Measurements from ENCODE around the gene BTAF1.
A peak's percentile ranks its signal among the peaks of the same experiment; 100 is the strongest.
"Not testable (repeated sequence)": the region's sequence is repeated elsewhere in the genome, so short reads cannot be mapped to it uniquely, and the experiment has no call there.

BTAF1 gene

GRCh38 chr10:91884536-91884935 is 39.0 kb upstream of the BTAF1 start:
- in situ Hi-C loops (cut with HindIII; ENCODE audit: low sequenced_read_pairs) = no loop called here
- no peak for TF ChIP-seq CTCF (IDR thresholded peaks at IDR 0.05; ENCODE audit: low read depth, low read length, missing control alignments)
- DNase-seq (ENCODE audit: low read depth) = no peak
- no peak overlapping the region for H3K4me3 ChIP-seq (ENCODE audit: low read depth, low read length)

- no peak for TF ChIP-seq CTCF (IDR thresholded peaks at IDR 0.05; ENCODE audit: low read depth, low read length, missing control alignments)
- DNase-seq (ENCODE audit: low read depth) = no peak
- in situ Hi-C loops (cut with HindIII; ENCODE audit: low sequenced_read_pairs) = no loop called here
- no peak overlapping the region for H3K4me3 ChIP-seq (ENCODE audit: low read depth, low read length)
Measured at GRCh38 chr10:91885362-91886079, 38.0 kb upstream of the BTAF1 start.

- in situ Hi-C loops (cut with HindIII; ENCODE audit: low sequenced_read_pairs) = no loop called here
- TF ChIP-seq CTCF (IDR thresholded peaks at IDR 0.05; ENCODE audit: low read depth, low read length, missing control alignments) = no peak
- peak overlapping the region; percentile 42 for H3K4me3 ChIP-seq (ENCODE audit: low read depth, low read length)
- no peak for DNase-seq (ENCODE audit: low read depth)
Measured at GRCh38 chr10:91886954-91887271, 36.7 kb upstream of the BTAF1 start.

- peak overlapping the region; percentile 42 for H3K4me3 ChIP-seq (ENCODE audit: low read depth, low read length)
- DNase-seq (ENCODE audit: low read depth) = no peak
- no peak for TF ChIP-seq CTCF (IDR thresholded peaks at IDR 0.05; ENCODE audit: low read depth, low read length, missing control alignments)
- in situ Hi-C loops (cut with HindIII; ENCODE audit: low sequenced_read_pairs) = no loop called here
Measured at GRCh38 chr10:91887272-91888076, 36.1 kb upstream of the BTAF1 start.

GRCh38 chr10:91891125-91892001 is 32.2 kb upstream of the BTAF1 start:
- in situ Hi-C loops (cut with HindIII; ENCODE audit: low sequenced_read_pairs) = no loop called here
- no peak for DNase-seq (ENCODE audit: low read depth)
- TF ChIP-seq CTCF (IDR thresholded peaks at IDR 0.05; ENCODE audit: low read depth, low read length, missing control alignments) = no peak
- H3K4me3 ChIP-seq (ENCODE audit: low read depth, low read length) = no peak overlapping the region

- in situ Hi-C loops (cut with HindIII; ENCODE audit: low sequenced_read_pairs) = no loop called here
- no peak for DNase-seq (ENCODE audit: low read depth)
- TF ChIP-seq CTCF (IDR thresholded peaks at IDR 0.05; ENCODE audit: low read depth, low read length, missing control alignments) = no peak
- no peak overlapping the region for H3K4me3 ChIP-seq (ENCODE audit: low read depth, low read length)
Measured at GRCh38 chr10:91893051-91893450, 30.5 kb upstream of the BTAF1 start.

- in situ Hi-C loops (cut with HindIII; ENCODE audit: low sequenced_read_pairs); DNase-seq (ENCODE audit: low read depth); H3K4me3 ChIP-seq (ENCODE audit: low read depth, low read length): not testable (repeated sequence)
Measured at GRCh38 chr10:91894261-91894685, 29.3 kb upstream of the BTAF1 start.
